Right ventricle myocardium inferior (tissue), 1 donor: Measurements from ENCODE around the gene PRR3. TPM values are rescaled to one million over a fixed set of nuclear protein-coding genes. Genes with fewer than 3 reads are reported as not detected.
"Not testable (repeated sequence)": the region's sequence is repeated elsewhere in the genome, so short reads cannot be mapped to it uniquely, and the experiment has no call there.

Source experiments
- ATAC-seq: fragments of 200-7000 bp; cut with Tn5 transposase; one replicate; pipeline ENCODE4 v1.9.1; 2020; ENCODE audit warnings: mild to moderate bottlenecking, moderate library complexity
- DNase-seq: peaks from one replicate; pipeline ENCODE4 v3.0.0; 2021; ENCODE audit errors: missing footprints
- intact Hi-C: fragments of 100-400 bp; cut with DNase I; formaldehyde crosslinking; loops from one replicate; pipeline ENCODE4 v1.11.0; 2022
- total RNA-seq: library from RNA; stranded (reverse); fragmentation: NEBNext Ultra II Directional; extraction: Animal tissue kit (Norgen Biotek cat#: 25700); gene quantifications from one replicate; pipeline ENCODE4 v1.2.1, GENCODE V29; 2021
- donor health status: DM: no; HTN: yes; CAD: no; lungs with severe emphysema.

The PRR3 gene
- total RNA-seq, 1 donor from 2014 or later: 2.8 TPM

GRCh38 chr6:30529349-30529875, 27.7 kb upstream of the PRR3 start:
- intact Hi-C loops, ATAC-seq, DNase-seq: not testable (repeated sequence)

GRCh38 chr6:30530014-30530413, 27.1 kb upstream of the PRR3 start:
- intact Hi-C loops: no loop called here
- no peak for DNase-seq
- no peak for ATAC-seq

- ATAC-seq: no peak
- DNase-seq: no peak
- intact Hi-C loops: no loop called here
Observed at GRCh38 chr6:30533460-30534294, 23.4 kb upstream of the PRR3 start.

- no peak for ATAC-seq
- intact Hi-C loops: no loop called here
- DNase-seq: no peak
Observed at GRCh38 chr6:30537931-30538330, 19.2 kb upstream of the PRR3 start.

GRCh38 chr6:30541515-30542403, 15.3 kb upstream of the PRR3 start:
- ATAC-seq: peak; percentile 72
- peak; percentile 88 for DNase-seq
- intact Hi-C loops: loop anchor here (2.0 to 5.0 kb wide), 3 partner anchors 56 to 545 kb away; partner anchors contain the start of genes FLOT1 and IER3

GRCh38 chr6:30542404-30542725, 14.7 kb upstream of the PRR3 start:
- DNase-seq (no peak), ATAC-seq (no peak)
- intact Hi-C loops: loop anchor here (2.0 to 5.0 kb wide), 3 partner anchors 55 to 544 kb away; partner anchors contain the start of genes FLOT1 and IER3

GRCh38 chr6:30542915-30543314, 14.2 kb upstream of the PRR3 start:
- ATAC-seq (no peak), DNase-seq (no peak)
- intact Hi-C loops: loop anchor here (1.0 to 5.0 kb wide), 4 partner anchors 54 to 544 kb away; partner anchors contain the start of genes FLOT1 and IER3

- intact Hi-C loops: loop anchor here (1.0 to 5.0 kb wide), 4 partner anchors 53 to 543 kb away; partner anchors contain the start of genes FLOT1 and IER3
- DNase-seq (no peak), ATAC-seq (no peak)
Observed at GRCh38 chr6:30543821-30544220, 13.3 kb upstream of the PRR3 start.

- ATAC-seq: peak; percentile 57
- intact Hi-C loops: loop anchor here (5.0 kb wide), 2 partner anchors 53 to 198 kb away; partner anchors contain the start of genes FLOT1 and IER3
- DNase-seq: no peak
Observed at GRCh38 chr6:30544666-30545272, 12.3 kb upstream of the PRR3 start.

- intact Hi-C loops: no loop called here
Observed at GRCh38 chr6:30547454-30547853, 9.6 kb upstream of the PRR3 start.

GRCh38 chr6:30548375-30548774, 8.7 kb upstream of the PRR3 start:
- intact Hi-C loops: no loop called here
- ATAC-seq (no peak), DNase-seq (no peak)

More at GRCh38 chr6:30547454-30547853, 9.6 kb upstream of the PRR3 start:
- ATAC-seq: no peak
- DNase-seq: no peak

- intact Hi-C loops: no loop called here
- DNase-seq (no peak), ATAC-seq (no peak)
Observed at GRCh38 chr6:30554404-30554803, 2.7 kb upstream of the PRR3 start.

- ATAC-seq: peak; percentile 17
- peak; percentile 78 for DNase-seq
- intact Hi-C loops: loop anchor here (5.0 kb wide), 1 partner anchor 167 kb away; the partner anchor contains the start of gene TUBB
Observed at GRCh38 chr6:30554962-30555815, 1.9 kb upstream of the PRR3 start.

- no peak for DNase-seq
- ATAC-seq: no peak
- intact Hi-C loops: loop anchor here (2.0 to 5.0 kb wide), 3 partner anchors 15 to 167 kb away; partner anchors contain the start of genes ABCF1, MRPS18B, PPP1R10 and TUBB
Observed at GRCh38 chr6:30555816-30556065, 1.4 kb upstream of the PRR3 start.

- intact Hi-C loops: loop anchor here (2.0 to 5.0 kb wide), 3 partner anchors 15 to 166 kb away; partner anchors contain the start of genes ABCF1, MRPS18B, PPP1R10 and TUBB
- ATAC-seq (peak; percentile 79), DNase-seq (peak; percentile 96)
Observed at GRCh38 chr6:30556066-30556905, 809 bp upstream of the PRR3 start, which contains the start of gene GNL1. Gene GNL1, minus strand, starts transcription at chr6:30556489. Its CDS starts 286 bp downstream, at chr6:30556203.

GRCh38 chr6:30557683-30557981, 537 bp downstream of the PRR3 start:
- ATAC-seq (no peak), DNase-seq (no peak)
- intact Hi-C loops: loop anchor here (2.0 to 5.0 kb wide), 3 partner anchors 13 to 165 kb away; partner anchors contain the start of genes ABCF1, MRPS18B, PPP1R10 and TUBB

GRCh38 chr6:30560930-30561329, 3.8 kb downstream of the PRR3 start:
- DNase-seq (no peak), ATAC-seq (no peak)
- intact Hi-C loops: no loop called here
